ENCODE data around the gene TSTD1.

- TF ChIP-seq EZH2 (IDR thresholded peaks at IDR 0.05; ENCODE audit: borderline replicate concordance, control insufficient read depth, low read depth, low read length), result no peak
- no peak for TF ChIP-seq SREBF1 (IDR thresholded peaks at IDR 0.05; ENCODE audit: low read length)
- TF ChIP-seq MTA2 (IDR thresholded peaks at IDR 0.05; ENCODE audit: low read depth), result no peak
Measured at GRCh38 chr1:161007369-161007768, 31.4 kb downstream of the TSTD1 start.
